PC-9 (cell line): ENCODE measurements around the gene OR5AN1. TPM values are rescaled to one million over a fixed set of nuclear protein-coding genes. Genes with fewer than 3 reads are reported as not detected.

Experiments
- Bru-seq: library from RNA; stranded (reverse); fragments of 400-500 nt; gene quantifications from one replicate; lab custom pipeline; 2021; lab: Mats Ljungman, UMichigan
- BruChase-seq, 2 experiments: library from RNA; stranded (reverse); fragments of 400-500 nt; gene quantifications; one replicate each; lab custom pipeline; 2021; lab: Mats Ljungman, UMichigan
- BruUV-seq: library from RNA; stranded (reverse); fragments of 400-500 nt; replicated peaks from 2 replicates; lab custom pipeline; 2021; lab: Mats Ljungman, UMichigan
- CTCF ChIA-PET: fragments of 300-600 bp; sonication (Branson Sonifier 250); formaldehyde crosslinking; loops from one replicate; lab custom pipeline; 2022; ENCODE audit warnings: antibody characterized with exemption; lab: Charles Lee
- POLR2A ChIA-PET: fragments of 300-600 bp; sonication (Branson Sonifier 250); formaldehyde crosslinking; loops from one replicate; lab custom pipeline; 2022; ENCODE audit warnings: antibody characterized with exemption; ENCODE audit not compliant: unreplicated experiment; lab: Charles Lee
- DNase-seq, 2 experiments: peaks; one replicate each; pipeline versions ENCODE4 v3.0.0 to v3.0.0-alpha.2; 2015 to 2022; ENCODE audit warnings: mixed read lengths in 1 of 2
- H2AFZ ChIP-seq: fragments of 200-600 bp; sonication (generic); 2 replicates; pipeline ENCODE4 v1.8.1; 2017; ENCODE audit warnings: antibody characterized with exemption
- H3F3A ChIP-seq: fragments of 200-600 bp; sonication (generic); 2 replicates; pipeline ENCODE4 v1.8.1; 2017; ENCODE audit warnings: antibody characterized with exemption, mild to moderate bottlenecking, low read depth; ENCODE audit not compliant: insufficient read depth
- H3K27ac ChIP-seq: fragments of 200-600 bp; sonication (generic); 2 replicates; pipeline ENCODE4 v1.6.1; 2016; ENCODE audit warnings: mixed run types
- H3K27me3 ChIP-seq: fragments of 200-600 bp; sonication (generic); 2 replicates; pipeline ENCODE4 v1.6.1; 2016; ENCODE audit warnings: low read depth, mixed run types; ENCODE audit not compliant: insufficient read depth
- H3K36me3 ChIP-seq: fragments of 200-600 bp; sonication (generic); 2 replicates; pipeline ENCODE4 v1.6.1; 2016; ENCODE audit warnings: low read depth, mixed run types
- H3K4me1 ChIP-seq: fragments of 200-600 bp; sonication (generic); replicated peaks from 2 replicates; pipeline ENCODE4 v1.6.1; 2016; ENCODE audit warnings: mixed run types; ENCODE audit not compliant: insufficient read depth
- H3K4me2 ChIP-seq: fragments of 200-600 bp; sonication (generic); 2 replicates; pipeline ENCODE4 v1.6.1; 2017; ENCODE audit warnings: mixed run types
- H3K4me3 ChIP-seq: fragments of 200-600 bp; sonication (generic); 2 replicates; pipeline ENCODE4 v1.6.1; 2016; ENCODE audit warnings: mixed run types
- H3K79me2 ChIP-seq: fragments of 200-600 bp; sonication (generic); 2 replicates; pipeline ENCODE4 v1.6.1; 2017; ENCODE audit warnings: low read depth, mixed run types
- H3K9me2 ChIP-seq: fragments of 200-600 bp; sonication (generic); 2 replicates; pipeline ENCODE4 v1.8.1; 2017; ENCODE audit warnings: mild to moderate bottlenecking; ENCODE audit not compliant: insufficient read depth
- H3K9me3 ChIP-seq: fragments of 200-600 bp; sonication (generic); 2 replicates; pipeline ENCODE4 v1.8.1; 2016; ENCODE audit warnings: low read depth; ENCODE audit not compliant: insufficient read depth
- H4K20me1 ChIP-seq: fragments of 200-600 bp; sonication (generic); 2 replicates; pipeline ENCODE4 v1.8.1; 2017; ENCODE audit not compliant: insufficient read depth
- EZH2 ChIP-seq: fragments of 200-600 bp; sonication (generic); IDR thresholded peaks from 2 replicates; pipeline ENCODE4 v1.8.0; 2017; ENCODE audit warnings: antibody characterized with exemption, low read depth
- intact Hi-C: fragments of 100-400 bp; cut with micrococcal nuclease; formaldehyde crosslinking; loops from one replicate; pipeline ENCODE4 v1.10.0; 2022; ENCODE audit not compliant: unreplicated experiment
- long read RNA-seq: library from polyadenylated mRNA; stranded (forward); transcript quantifications from one replicate; pipeline ENCODE4 v2.0.0, GENCODE V29; 2022
- total RNA-seq: library from RNA; stranded (reverse); gene quantifications from 2 replicates; pipeline ENCODE4 v1.2.3, GENCODE V29; 2021
- TF ChIP-seq, protein P1 (sequence below): fragments of 200-600 bp; sonication (generic); conservative IDR thresholded peaks from 2 replicates; pipeline ENCODE4 v1.6.1; 2017; ENCODE audit warnings: mixed run types, antibody characterized with exemption, mild to moderate bottlenecking, moderate library complexity

The OR5AN1 gene
- not detected in 2 replicates for total RNA-seq
- not detected for Bru-seq, nascent RNA
- BruChase-seq, experiment 1, labeled RNA remaining after a 2-hour chase: not detected
- not detected for BruChase-seq, experiment 2, labeled RNA remaining after a 6-hour chase
- long read RNA-seq: 0 reads

GRCh38 chr11:59358595-59358994 lies at the start of gene OR5AN1:
OR5AN1 (plus strand) TSS chr11:59358895; CDS start chr11:59364459, 5,564 bp downstream.
- H3K4me2 ChIP-seq: no peak within 1 kb of the TSS
- H2AFZ ChIP-seq: no peak within 1 kb of the TSS

DNA sequence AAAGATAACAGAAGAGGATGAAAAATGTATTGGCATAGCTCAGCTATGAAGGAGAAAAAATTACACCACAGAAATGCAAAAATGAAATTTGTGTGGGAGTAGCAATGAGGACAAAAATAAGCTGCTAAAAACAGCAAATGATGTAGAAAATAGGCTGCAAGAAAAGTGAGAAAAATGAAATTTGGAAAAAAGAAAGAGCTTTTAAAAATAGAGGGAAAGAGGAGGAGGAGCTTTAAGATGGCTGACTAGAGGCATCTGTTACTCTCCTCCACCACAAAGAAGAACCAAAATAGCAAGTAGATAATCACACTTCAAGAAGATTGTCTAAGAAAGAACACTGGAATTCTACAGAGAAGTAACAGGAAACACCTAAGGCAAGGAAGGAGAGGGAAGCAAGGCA lies 23.7 kb upstream of the OR5AN1 start:
- Histone ChIP-seq H3K9me2 (no peaks in the 10 kb centered on the region), H4K20me1 (no peaks in the 10 kb centered on the region), H3K79me2 (no peaks in the 10 kb centered on the region), H3K4me2 (no peak overlapping the region), H3K4me1 (no peaks in the 10 kb centered on the region), H3F3A (no peaks in the 10 kb centered on the region), H3K4me3 (no peak overlapping the region), H3K9me3 (no peaks in the 10 kb centered on the region), H2AFZ (no peak overlapping the region), H3K36me3 (no peaks in the 10 kb centered on the region), H3K27ac (no peak overlapping the region), H3K27me3 (no peaks in the 10 kb centered on the region)
- TF ChIP-seq, protein P1, sequence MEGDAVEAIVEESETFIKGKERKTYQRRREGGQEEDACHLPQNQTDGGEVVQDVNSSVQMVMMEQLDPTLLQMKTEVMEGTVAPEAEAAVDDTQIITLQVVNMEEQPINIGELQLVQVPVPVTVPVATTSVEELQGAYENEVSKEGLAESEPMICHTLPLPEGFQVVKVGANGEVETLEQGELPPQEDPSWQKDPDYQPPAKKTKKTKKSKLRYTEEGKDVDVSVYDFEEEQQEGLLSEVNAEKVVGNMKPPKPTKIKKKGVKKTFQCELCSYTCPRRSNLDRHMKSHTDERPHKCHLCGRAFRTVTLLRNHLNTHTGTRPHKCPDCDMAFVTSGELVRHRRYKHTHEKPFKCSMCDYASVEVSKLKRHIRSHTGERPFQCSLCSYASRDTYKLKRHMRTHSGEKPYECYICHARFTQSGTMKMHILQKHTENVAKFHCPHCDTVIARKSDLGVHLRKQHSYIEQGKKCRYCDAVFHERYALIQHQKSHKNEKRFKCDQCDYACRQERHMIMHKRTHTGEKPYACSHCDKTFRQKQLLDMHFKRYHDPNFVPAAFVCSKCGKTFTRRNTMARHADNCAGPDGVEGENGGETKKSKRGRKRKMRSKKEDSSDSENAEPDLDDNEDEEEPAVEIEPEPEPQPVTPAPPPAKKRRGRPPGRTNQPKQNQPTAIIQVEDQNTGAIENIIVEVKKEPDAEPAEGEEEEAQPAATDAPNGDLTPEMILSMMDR: no peak
- TF ChIP-seq EZH2: no peak
- POLR2A ChIA-PET: no interaction called here
- BruUV-seq: no TSS peak
- DNase-seq: no peak
- CTCF ChIA-PET: interaction anchor here (0.5 kb wide), 1 partner anchor 163 kb away, joined by 5 read pairs; the partner anchor contains the start of gene DTX4
- intact Hi-C loops: no loop called here

More at GRCh38 chr11:59358595-59358994, at the start of gene OR5AN1:
- CTCF ChIA-PET: no interaction called here
- Histone ChIP-seq H3K9me3 (no peaks in the 10 kb centered on the region), H3K27me3 (no peaks in the 10 kb centered on the region), H3K36me3 (no peaks in the 10 kb centered on the region), H3K27ac (no peak within 1 kb of the TSS), H3K9me2 (no peaks in the 10 kb centered on the region), H3K4me1 (no peaks in the 10 kb centered on the region), H3K4me3 (no peak within 1 kb of the TSS), H4K20me1 (no peaks in the 10 kb centered on the region), H3F3A (no peaks in the 10 kb centered on the region), H3K79me2 (no peaks in the 10 kb centered on the region)
- BruUV-seq: no TSS peak
- POLR2A ChIA-PET: no interaction called here
- intact Hi-C loops: no loop called here
- TF ChIP-seq EZH2: no peak
- TF ChIP-seq, protein P1: no peak
- DNase-seq: no peak

DNA sequence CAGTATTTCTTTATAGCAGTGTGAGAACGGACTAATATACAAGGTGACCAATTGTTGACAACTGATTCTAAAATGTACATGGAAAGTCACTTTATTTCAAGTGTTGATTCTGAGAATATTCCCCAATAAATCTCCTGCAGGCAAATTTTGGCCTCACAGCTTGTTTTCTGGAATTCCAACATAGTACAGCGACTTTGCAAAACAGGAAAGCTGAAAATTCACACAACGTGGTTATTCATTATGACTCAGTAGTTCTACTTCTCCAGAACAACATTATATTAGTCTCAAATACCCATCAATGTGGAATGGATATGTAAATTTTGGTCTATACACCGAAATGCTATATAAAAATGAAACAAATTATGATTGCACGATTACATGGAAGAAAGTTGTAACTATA lies 22.5 kb upstream of the OR5AN1 start:
- no peak overlapping the region for H2AFZ ChIP-seq
- no peak overlapping the region for H3K4me3 ChIP-seq
- no peaks in the 10 kb centered on the region for H4K20me1 ChIP-seq
- no peak overlapping the region for H3K27ac ChIP-seq
- no peaks in the 10 kb centered on the region for H3K9me3 ChIP-seq
- H3K9me2 ChIP-seq: no peaks in the 10 kb centered on the region
- ChIA-PET CTCF (no interaction called here), POLR2A (no interaction called here)
- no peaks in the 10 kb centered on the region for H3K79me2 ChIP-seq
- no peaks in the 10 kb centered on the region for H3F3A ChIP-seq
- no TSS peak for BruUV-seq
- H3K4me2 ChIP-seq: no peak overlapping the region
- H3K27me3 ChIP-seq: no peaks in the 10 kb centered on the region
- TF ChIP-seq, protein P1: no peak
- TF ChIP-seq EZH2: no peak
- no peaks in the 10 kb centered on the region for H3K36me3 ChIP-seq
- no peak for DNase-seq
- no peaks in the 10 kb centered on the region for H3K4me1 ChIP-seq
- intact Hi-C loops: no loop called here
